GM20000 (cell line): ENCODE measurements around the gene SYK.
"Not testable (repeated sequence)": the region's sequence is repeated elsewhere in the genome, so short reads cannot be mapped to it uniquely, and the experiment has no call there.

Experiments
- DNase-seq: peaks from one replicate; pipeline ENCODE4 v3.0.0; 2012; ENCODE audit warnings: low spot score
- CTCF ChIP-seq: IDR thresholded peaks from 2 replicates; pipeline ENCODE4 v1.5.1; 2012; ENCODE audit warnings: mild to moderate bottlenecking, control low read depth; ENCODE audit errors: extremely low read depth, missing control alignments

SYK gene

GRCh38 chr9:90815183-90815943, 13.7 kb downstream of the SYK start:
- DNase-seq: no peak
- TF ChIP-seq CTCF: no peak

GRCh38 chr9:90815944-90816357, 14.3 kb downstream of the SYK start:
- no peak for TF ChIP-seq CTCF
- no peak for DNase-seq

- no peak for TF ChIP-seq CTCF
- no peak for DNase-seq
Measured at GRCh38 chr9:90816690-90817089, 15.1 kb downstream of the SYK start.

- no peak for TF ChIP-seq CTCF
Measured at GRCh38 chr9:90818279-90818678, 16.7 kb downstream of the SYK start.

GRCh38 chr9:90820406-90820805, 18.8 kb downstream of the SYK start:
- DNase-seq: not testable (repeated sequence)

More at GRCh38 chr9:90818279-90818678, 16.7 kb downstream of the SYK start:
- DNase-seq: no peak

- not testable (repeated sequence) for DNase-seq
Measured at GRCh38 chr9:90821236-90821635, 19.6 kb downstream of the SYK start.

- DNase-seq: no peak
- no peak for TF ChIP-seq CTCF
Measured at GRCh38 chr9:90821697-90822096, 20.1 kb downstream of the SYK start.

- TF ChIP-seq CTCF: no peak
- DNase-seq: no peak
Measured at GRCh38 chr9:90822866-90823265, 21.2 kb downstream of the SYK start.

- no peak for DNase-seq
- TF ChIP-seq CTCF: no peak
Measured at GRCh38 chr9:90825586-90825985, 24.0 kb downstream of the SYK start.
